Fibroblast of skin of left biceps (primary cell): ENCODE results near the gene ART5.
A peak's percentile ranks its signal among the peaks of the same experiment; 100 is the strongest.
"Not testable (repeated sequence)": the region's sequence is repeated elsewhere in the genome, so short reads cannot be mapped to it uniquely, and the experiment has no call there.

Source experiments
- DNase-seq, 2 experiments: peaks; one replicate each; pipeline ENCODE4 v3.0.0-alpha.2; 2013; ENCODE audit warnings: low read depth in 2 of 2

The ART5 gene

GRCh38 chr11:3657331-3657730 lies 15.5 kb upstream of the ART5 start:
- DNase-seq: not testable (repeated sequence)

GRCh38 chr11:3655547-3655946 lies 13.8 kb upstream of the ART5 start:
- DNase-seq: no peak

- not testable (repeated sequence) for DNase-seq
Measured at GRCh38 chr11:3652514-3652913, 10.7 kb upstream of the ART5 start.

- DNase-seq: not testable (repeated sequence)
Measured at GRCh38 chr11:3649374-3649773, 7.6 kb upstream of the ART5 start.

GRCh38 chr11:3648843-3649242 lies 7.1 kb upstream of the ART5 start:
- DNase-seq: not testable (repeated sequence)

GRCh38 chr11:3645552-3645951 lies 3.8 kb upstream of the ART5 start:
- DNase-seq: no peak

GRCh38 chr11:3644817-3645235 lies 3.0 kb upstream of the ART5 start, which contains the start of gene ART1:
ART1 (plus strand) TSS chr11:3645128; CDS start chr11:3659214, 14,086 bp downstream.
- no peak for DNase-seq

- DNase-seq: not testable (repeated sequence)
Measured at GRCh38 chr11:3643102-3643546, 1.3 kb upstream of the ART5 start.

- peak; percentile 51 to 55 for DNase-seq
Measured at GRCh38 chr11:3642071-3642951, 519 bp upstream of the ART5 start.

GRCh38 chr11:3641191-3641590 lies 601 bp downstream of the ART5 start:
- DNase-seq: no peak

- no peak for DNase-seq
Measured at GRCh38 chr11:3639841-3640240, 2.0 kb downstream of the ART5 start.

- DNase-seq: no peak
Measured at GRCh38 chr11:3638513-3638912, 3.3 kb downstream of the ART5 start.

GRCh38 chr11:3637201-3637600 lies 4.6 kb downstream of the ART5 start:
- DNase-seq: no peak

- no peak for DNase-seq
Measured at GRCh38 chr11:3635641-3636375, 6.0 kb downstream of the ART5 start.

- DNase-seq: no peak
Measured at GRCh38 chr11:3632070-3632660, 9.6 kb downstream of the ART5 start.

- no peak for DNase-seq
Measured at GRCh38 chr11:3631331-3631730, 10.5 kb downstream of the ART5 start.

- no peak for DNase-seq
Measured at GRCh38 chr11:3627291-3627690, 14.5 kb downstream of the ART5 start.

GRCh38 chr11:3626250-3626960 lies 15.4 kb downstream of the ART5 start:
- no peak for DNase-seq

GRCh38 chr11:3623767-3624458 lies 17.9 kb downstream of the ART5 start:
- no peak for DNase-seq

- no peak for DNase-seq
Measured at GRCh38 chr11:3623121-3623520, 18.7 kb downstream of the ART5 start.

GRCh38 chr11:3622521-3622920 lies 19.3 kb downstream of the ART5 start:
- no peak for DNase-seq
